Lung microvascular endothelial cell (primary cell): ENCODE results near the gene TRAPPC2L. TPM values are rescaled to one million over a fixed set of nuclear protein-coding genes. Genes with fewer than 3 reads are reported as not detected.
"Not testable (repeated sequence)": the region's sequence is repeated elsewhere in the genome, so short reads cannot be mapped to it uniquely, and the experiment has no call there.

Experiments
- DNase-seq, 2 donors: peaks; one replicate each; pipeline versions ENCODE4 v3.0.0 to v3.0.0-alpha.2; 2010; ENCODE audit warnings: low read depth in 2 of 2
- total RNA-seq: library from RNA; depleted of rRNA; stranded (reverse); fragments of >200 nt; gene quantifications from 2 replicates; pipeline ENCODE4 v1.2.1, GENCODE V29; 2014

Gene TRAPPC2L
- total RNA-seq, 1 donor from 2014 or later, result 35.9 TPM

DNA sequence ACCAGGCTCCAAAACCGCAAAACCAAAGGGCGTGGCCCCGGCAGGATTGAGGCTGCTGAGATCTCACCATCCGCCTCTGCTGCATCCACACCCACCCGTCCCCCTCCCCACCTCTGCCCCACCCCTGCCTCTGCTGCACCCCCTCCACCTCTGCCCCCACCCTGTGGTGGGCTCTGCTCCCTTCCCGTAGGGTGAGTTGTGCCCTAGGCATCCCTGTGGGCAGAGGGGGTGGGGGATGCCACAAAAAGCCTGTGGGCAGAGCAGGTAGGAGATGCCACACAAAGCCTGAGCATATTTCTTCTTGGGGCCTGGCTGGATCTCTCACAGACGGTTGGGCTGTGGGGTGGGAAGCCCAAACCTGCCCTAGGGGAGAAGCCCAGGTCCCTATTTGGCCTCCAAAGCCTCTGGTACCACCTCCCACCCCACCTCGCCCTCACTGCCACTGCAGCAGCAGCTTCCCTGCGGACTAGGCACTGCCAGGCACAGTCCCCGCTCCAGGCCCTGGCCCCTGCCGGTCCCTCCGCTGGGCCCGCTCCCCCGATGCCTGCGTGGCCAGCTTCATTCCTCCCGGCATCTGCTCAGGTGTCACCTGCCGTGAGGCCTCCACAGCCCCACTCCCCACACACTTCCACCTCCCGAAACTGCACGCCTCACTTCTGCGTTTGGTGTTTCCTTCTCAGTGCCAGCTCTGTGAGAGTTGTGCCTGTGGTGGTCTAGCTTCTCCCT is 20.8 kb downstream of the TRAPPC2L start:
- no peak for DNase-seq

DNA sequence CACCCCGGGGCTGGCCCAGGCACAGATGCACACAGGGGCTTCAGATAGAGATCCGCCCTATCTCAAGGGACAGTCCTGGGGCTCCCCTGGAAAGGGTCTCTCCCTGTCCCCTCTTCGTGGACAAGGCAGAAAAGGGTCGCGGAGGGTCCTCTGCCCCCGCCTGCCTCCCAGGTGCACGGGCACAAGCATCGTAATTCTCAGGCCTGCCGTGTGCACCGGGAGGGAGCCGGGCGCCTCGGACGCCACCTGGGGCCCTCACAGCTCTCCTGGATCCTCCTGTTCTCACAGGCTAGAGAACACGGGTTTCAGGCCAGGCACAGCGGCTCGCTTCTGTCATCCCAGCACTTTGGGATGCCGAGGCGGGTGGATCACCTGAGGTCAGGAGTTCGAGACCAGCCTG is 21.4 kb downstream of the TRAPPC2L start:
- DNase-seq, result no peak

DNA sequence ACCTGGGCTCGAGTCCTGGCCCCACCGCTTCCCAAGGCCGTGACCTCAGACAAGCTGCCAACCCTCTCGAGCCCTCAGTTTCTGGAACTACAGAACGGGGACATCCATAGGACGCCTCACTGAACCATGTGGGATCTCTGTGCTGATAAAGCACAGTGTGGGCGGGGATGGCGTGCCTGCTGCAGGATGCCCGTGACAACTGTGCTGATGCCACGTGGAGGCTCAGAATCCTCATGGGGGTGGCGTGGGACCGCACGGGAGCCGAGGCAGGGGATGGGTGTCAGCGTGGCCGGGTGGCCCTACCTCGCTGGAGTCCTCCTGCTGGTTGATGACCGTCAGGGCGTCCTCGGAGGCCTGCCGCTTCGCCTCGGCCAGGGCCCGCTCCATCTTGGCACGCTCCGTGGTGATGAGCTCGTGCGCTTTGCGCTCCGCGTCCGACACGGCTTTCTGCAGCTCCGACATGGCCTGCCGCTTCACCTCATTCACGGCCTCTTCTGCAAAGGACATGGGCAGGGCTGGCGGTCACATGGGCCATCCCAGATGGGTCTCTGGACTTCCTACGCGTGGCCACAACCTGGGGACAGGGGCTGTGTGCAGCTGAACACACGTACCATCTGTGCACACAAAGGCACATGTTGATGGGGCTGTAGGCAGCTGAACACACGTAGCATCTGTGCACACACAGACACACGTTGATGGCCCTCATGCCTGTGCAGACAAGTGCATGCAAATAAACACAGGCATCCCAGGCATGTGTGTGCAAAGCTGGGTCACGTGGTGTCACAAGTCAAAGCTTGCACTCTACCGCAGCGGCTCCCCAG is 22.2 kb downstream of the TRAPPC2L start:
- DNase-seq, result no peak

DNA sequence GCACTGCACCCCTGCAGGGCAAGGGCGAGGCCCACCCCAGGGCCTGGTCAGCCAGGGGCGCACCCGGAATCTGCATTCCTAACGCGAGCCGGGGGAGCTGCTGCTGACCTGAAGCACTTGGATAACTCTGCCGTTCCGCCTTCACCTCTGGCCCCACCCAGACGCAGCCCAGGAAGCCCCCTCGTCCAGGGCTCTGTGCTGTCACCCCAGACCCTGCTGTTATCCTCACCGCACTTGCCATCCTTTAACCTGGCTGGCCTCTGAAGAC is 22.8 kb downstream of the TRAPPC2L start:
- DNase-seq, result no peak

DNA sequence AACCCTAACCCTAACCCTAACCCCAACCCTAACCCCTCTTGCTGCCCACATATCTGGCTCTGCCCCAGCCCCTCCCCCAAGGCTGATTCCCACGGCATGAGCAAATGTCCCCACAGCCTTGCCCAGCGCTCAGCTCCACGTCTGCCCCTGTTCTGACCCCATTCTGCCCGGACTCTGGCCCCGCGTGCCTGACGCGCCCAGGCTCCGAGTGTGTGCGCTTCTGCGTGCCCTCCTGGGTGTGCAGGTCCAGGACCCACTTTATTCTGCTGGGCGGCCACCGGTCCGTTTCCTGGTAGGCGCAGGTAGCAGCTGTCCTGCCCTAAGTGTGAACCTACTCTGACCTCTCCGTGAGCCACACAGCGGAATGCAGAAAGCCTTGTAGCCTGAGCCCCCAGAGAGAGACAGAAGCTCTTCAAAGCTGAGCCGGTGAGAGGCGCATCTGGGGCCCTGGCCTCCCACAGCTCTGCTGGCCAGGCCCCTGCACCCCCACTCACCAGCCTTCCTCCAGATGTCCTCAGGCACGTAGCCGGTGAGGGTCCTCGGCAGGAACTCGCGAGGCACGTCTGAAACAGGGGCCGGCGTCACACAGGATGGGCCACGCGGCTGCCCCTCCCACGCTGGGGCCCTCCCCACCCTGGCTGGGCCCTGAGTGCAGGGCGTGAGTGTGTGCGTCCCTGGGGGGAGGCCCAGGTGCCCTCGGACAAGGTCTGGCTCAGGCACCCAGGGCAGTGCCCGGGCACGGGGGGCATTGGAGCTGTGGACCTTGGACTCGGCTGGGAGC is 23.5 kb downstream of the TRAPPC2L start:
- DNase-seq, result no peak

DNA sequence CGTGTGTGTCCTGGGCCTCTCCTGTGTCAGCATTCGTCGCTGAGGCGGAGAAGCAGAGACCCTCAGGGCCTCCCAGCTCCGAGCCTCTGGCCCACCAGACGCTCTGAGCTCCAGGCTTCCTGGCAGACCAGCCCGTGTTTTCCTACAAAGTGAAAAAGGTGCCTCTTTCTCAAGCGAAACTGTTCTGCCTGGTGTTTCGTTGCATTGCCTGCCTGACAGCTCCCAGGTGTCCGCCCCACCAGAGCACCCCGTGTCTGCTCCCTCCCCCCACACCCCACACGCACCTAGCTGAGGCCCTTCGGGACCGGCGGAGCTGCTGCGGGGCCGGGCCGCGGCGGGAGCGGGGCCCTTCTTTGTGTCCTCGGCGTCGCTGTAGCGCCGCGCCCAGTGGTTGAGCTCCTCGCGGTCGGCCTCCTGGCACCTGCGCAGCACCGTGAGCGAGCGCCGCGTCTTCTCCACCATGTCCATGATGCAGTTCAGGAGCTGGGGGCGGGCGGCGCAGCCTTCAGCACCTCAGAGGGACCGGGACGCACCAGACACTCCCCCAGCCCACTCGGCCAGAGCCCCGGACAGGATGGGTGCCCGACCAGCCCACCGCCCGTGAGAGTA is 24.2 kb downstream of the TRAPPC2L start:
- no peak for DNase-seq

- DNase-seq, result no peak
These were observed 24.9 kb downstream of the TRAPPC2L start for GRCh38 chr16:88881675-88882357.

GRCh38 chr16:88882358-88883030 is 25.6 kb downstream of the TRAPPC2L start:
- DNase-seq, result no peak

DNA sequence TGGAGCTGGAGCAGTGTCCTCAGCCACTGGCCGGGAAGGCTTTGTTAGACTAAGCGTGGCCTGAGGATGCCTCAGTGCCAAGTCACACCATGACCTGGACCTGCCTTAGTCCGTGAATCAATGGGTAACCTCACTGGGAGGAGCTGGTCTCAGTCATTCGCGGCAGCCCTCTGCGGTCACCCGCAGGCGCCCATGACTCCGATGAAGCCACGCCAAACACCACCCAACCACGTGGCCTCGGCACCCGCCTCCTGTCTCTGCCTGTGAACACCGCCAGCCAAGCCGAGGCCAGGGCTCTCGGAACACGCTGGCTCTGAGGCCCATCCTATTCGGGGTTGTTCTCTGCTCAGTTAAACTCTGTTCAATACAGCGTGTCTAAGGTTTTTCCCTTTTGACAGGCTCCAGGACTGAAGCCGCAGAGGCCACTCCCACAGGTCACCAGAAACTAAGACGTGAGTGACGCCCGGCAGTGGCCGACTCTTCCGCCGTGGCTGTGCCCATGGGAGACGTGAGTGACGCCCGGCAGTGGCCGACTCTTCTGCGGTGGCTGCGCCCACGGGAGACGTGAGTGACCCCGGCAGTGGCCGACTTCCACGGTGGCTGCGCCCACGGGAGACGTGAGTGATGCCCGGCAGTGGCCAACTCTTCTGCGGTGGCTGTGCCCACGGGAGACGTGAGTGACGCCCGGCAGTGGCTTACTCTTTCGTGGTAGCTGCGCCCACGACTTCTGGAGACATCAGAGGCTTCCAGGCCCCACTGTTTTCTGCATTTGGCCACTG is 26.4 kb downstream of the TRAPPC2L start:
- no peak for DNase-seq

GRCh38 chr16:88883946-88884345 is 27.0 kb downstream of the TRAPPC2L start:
- no peak for DNase-seq

DNA sequence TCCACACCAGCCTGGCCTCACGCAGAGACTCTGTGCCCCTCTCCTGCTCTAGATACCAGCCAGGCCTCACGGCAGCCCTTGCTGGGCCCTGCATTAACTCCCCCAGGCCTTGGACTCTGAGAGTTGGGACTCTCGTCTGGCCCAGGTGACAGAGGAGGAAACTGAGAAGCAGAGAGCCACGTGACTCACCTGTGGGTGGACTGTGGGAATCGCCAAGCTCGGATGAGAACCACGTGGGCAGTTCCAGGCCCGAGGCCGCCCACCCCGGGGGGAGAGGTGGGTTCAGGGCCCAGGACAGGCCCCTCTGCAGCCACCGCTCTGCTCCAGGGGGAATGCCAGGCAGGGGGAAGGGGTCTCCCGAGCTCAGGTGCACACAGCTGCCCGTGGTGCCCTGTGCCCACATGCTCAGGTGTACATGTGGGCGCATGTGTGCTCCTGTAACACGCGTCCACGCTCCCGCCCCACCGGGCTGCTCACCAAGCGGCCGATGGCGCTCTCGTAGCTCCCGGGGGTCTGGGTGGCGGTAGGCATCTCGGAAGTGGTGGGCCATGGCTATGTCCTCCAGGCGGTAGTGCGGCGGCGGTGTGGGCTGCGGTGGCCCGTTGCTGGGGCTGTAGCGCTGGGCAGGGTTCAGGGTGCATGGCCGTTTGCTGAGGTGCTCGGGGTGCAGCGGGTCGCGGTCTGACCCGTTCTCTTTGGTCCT is 27.8 kb downstream of the TRAPPC2L start:
- DNase-seq, result no peak

- no peak for DNase-seq
These were observed 28.9 kb downstream of the TRAPPC2L start for GRCh38 chr16:88885693-88886280.

GRCh38 chr16:88886420-88886844 is 29.5 kb downstream of the TRAPPC2L start:
- DNase-seq, result no peak

- no peak for DNase-seq
These were observed 30.1 kb downstream of the TRAPPC2L start for GRCh38 chr16:88886845-88887521.

- no peak for DNase-seq
These were observed 31.1 kb downstream of the TRAPPC2L start for GRCh38 chr16:88888057-88888456.

DNA sequence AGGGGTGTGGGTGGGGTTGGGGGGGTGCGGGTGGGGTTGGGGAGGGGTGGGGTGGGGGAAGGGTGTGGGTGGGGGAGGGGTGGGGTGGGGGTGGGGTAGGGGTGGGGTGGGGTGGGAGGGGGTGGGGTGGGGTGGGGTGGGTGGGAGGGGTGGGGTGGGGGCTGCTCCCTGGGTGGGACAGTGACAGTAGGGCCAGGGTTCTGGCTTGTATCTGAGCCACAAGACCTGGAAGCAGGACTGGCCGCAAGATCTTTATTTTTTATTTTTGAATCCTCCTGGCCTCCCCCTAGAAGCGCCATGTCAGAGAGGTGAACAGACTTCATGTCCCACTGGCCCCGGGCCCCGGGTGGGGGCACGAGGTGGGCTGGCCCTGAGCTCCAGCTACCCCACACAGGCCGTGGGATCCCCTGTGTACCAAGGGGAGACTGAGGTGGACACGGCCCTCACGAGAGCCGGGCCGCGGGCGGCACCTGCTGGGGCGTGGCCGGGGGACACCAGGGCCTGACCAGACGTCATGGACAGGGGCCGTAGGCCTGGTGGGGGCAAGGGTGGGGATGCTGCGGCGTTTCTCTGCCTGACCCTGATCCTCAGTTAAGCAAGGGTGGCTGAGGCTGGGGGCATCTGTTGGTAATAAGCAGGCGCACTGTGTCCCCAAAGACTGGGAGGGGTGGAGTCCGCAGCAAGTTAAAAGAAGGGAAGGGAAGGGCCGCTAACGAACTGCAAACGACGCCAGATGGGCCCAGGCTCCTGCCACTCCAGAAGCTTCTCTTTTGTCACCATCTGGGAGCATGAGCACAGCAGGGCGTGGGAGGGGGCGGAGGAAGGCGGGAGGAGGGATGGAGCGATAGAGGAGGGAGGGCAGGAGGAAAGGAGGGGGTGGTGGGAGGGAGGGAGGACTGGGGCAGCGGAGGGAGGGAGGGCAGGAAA is 31.8 kb downstream of the TRAPPC2L start:
- DNase-seq, result no peak

DNA sequence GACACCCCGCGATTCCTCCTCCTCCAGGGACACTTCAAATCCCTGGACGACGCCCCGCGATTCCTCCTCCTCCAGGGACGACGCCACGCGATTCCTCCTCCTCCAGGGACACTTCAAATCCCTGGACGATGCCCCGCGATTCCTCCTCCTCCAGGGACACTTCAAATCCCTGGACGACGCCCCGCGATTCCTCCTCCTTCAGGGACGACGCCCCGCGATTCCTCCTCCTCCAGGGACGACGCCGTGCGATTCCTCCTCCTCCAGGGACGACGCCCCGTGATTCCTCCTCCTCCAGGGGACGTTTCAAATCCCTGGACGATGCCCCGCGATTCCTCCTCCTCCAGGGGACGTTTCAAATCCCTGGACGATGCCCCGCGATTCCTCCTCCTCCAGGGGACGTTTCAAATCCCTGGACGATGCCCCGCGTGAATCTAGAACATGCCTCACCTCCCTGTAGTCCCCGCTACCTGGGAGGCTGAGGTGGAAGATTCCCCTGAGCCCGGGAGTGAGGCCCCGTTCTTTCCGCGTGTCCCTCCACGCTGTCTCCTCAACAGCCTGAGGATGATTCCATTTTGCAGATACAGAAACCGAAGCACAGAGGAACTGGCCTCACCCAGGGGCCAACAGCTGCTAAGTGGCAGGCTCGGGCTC is 32.9 kb downstream of the TRAPPC2L start:
- not testable (repeated sequence) for DNase-seq
